ENCODE measurements around the gene OR1A2.
"Not testable (repeated sequence)": the region's sequence is repeated elsewhere in the genome, so short reads cannot be mapped to it uniquely, and the experiment has no call there.

Gene OR1A2

DNA sequence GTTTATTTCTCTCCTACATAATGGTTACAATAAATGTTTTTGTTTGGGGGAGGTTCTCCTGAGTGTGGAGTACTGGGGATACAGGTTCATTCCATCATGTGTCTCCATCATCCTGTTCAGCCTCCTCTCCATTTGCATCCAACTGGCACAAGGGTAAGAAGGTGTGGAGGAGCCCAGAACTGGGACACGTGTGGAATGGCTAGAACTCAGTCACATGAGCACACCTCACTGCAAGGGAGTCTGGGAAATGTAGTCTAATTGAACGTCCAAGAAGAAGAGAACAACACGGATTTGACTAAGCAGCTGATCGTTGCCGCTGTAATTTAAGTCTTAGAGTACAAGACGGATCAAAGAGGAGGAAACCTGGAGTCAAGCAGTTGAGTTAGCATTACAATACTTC, 16.3 kb downstream of the OR1A2 start:
- TF ChIP-seq, protein P1, sequence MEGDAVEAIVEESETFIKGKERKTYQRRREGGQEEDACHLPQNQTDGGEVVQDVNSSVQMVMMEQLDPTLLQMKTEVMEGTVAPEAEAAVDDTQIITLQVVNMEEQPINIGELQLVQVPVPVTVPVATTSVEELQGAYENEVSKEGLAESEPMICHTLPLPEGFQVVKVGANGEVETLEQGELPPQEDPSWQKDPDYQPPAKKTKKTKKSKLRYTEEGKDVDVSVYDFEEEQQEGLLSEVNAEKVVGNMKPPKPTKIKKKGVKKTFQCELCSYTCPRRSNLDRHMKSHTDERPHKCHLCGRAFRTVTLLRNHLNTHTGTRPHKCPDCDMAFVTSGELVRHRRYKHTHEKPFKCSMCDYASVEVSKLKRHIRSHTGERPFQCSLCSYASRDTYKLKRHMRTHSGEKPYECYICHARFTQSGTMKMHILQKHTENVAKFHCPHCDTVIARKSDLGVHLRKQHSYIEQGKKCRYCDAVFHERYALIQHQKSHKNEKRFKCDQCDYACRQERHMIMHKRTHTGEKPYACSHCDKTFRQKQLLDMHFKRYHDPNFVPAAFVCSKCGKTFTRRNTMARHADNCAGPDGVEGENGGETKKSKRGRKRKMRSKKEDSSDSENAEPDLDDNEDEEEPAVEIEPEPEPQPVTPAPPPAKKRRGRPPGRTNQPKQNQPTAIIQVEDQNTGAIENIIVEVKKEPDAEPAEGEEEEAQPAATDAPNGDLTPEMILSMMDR (IDR thresholded peaks at IDR 0.05; ENCODE audit: extremely low read depth, insufficient read depth, missing control alignments), result no peak
- DNase-seq (ENCODE audit: low spot score), result no peak
- in situ Hi-C loops (cut with MboI; ENCODE audit: low pct_unique_long_range_greater_than_20kb, low sequenced_read_pairs, unreplicated experiment), result no loop called here

DNA sequence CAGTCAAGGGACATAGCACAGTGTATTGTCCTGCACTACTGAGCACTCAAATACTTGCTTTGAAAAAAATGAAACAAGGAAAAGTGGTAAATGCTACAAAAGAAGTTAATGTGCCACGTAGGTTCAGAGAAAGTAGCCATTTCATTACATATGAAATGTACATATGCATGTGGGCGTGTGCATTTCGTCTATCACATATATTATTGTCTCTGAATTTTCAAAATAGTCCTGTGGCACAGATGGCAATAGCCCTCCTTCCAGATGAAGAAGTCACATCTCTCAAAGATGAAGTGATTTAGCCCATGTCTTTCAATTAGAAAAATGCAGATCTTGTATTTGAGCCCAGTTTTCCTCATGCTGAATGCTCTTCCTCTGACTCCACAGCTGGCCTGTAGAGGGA, 22.7 kb downstream of the OR1A2 start:
- in situ Hi-C loops (cut with MboI; ENCODE audit: low pct_unique_long_range_greater_than_20kb, low sequenced_read_pairs, unreplicated experiment); DNase-seq (ENCODE audit: low spot score): not testable (repeated sequence)

DNA sequence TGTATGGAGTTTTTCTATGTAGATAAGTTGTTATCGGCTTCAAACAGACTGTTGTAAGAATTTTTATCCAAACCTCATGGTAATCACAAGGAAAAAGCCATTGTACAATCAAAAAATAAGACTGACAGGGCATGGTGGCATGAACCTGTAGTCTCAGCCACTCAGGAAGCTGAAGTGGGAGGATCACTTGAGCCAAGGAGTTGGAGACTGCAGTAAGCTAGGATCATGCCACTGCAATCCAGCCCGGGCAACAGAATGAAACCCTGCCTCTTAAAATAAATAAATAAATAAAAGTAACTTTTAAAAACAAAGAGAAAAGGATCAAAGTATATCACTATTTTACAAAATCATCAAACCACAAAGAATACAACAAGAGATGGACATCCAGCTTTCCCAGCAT, 24.5 kb downstream of the OR1A2 start:
- TF ChIP-seq, protein P1 (IDR thresholded peaks at IDR 0.05; ENCODE audit: extremely low read depth, insufficient read depth, missing control alignments), result no peak
- no peak for DNase-seq (ENCODE audit: low spot score)
- in situ Hi-C loops (cut with MboI; ENCODE audit: low pct_unique_long_range_greater_than_20kb, low sequenced_read_pairs, unreplicated experiment), result no loop called here

DNA sequence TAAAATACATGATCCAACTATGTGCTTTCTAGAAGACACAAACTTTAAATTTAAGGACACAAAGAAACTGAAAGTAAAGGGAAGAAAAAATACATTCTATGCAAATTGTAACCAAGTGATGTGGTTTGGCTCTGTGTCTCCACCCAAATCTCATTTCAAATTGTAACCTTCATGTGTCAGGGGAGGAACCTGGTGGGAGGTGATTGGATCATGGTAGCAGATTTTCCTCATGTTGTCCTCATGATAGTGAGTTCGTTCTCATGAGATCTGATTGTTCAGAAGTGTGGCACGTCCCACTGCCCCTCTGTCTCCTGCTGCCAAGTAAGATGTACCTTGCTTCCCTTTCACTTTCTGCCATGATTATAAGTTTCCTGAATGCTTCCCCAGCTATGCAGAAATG, 25.2 kb downstream of the OR1A2 start:
- in situ Hi-C loops (cut with MboI; ENCODE audit: low pct_unique_long_range_greater_than_20kb, low sequenced_read_pairs, unreplicated experiment), result no loop called here
- no peak for DNase-seq (ENCODE audit: low spot score)
- TF ChIP-seq, protein P1 (IDR thresholded peaks at IDR 0.05; ENCODE audit: extremely low read depth, insufficient read depth, missing control alignments), result no peak

DNA sequence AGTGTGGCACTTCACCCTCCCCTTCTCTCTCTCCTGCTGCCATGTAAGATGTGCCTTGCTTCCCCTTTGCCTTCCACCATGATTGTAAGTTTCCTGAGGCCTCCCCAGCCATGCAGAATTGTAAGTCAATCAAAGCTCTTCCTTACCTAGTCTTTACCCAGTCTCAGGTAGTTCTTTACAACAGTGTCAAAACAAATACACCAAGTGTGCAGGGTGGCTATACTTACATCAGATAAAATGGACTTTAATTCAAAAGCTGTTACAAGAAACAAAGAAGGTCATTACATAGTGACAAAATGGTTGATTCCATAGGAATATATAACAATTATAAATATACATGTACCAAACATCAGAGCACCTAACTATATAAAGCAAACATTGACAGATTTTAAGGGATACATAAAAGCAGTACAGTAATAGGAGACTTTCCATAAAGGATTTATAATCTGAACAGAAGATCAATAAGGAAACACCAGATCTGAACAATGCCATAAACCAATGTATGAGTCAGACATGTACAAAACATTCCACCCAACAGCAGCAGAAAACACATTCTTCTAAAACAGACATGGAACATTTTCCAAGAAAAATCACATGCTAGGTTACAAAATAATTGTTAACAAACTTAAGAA, 27.5 kb downstream of the OR1A2 start:
- DNase-seq (ENCODE audit: low spot score); in situ Hi-C loops (cut with MboI; ENCODE audit: low pct_unique_long_range_greater_than_20kb, low sequenced_read_pairs, unreplicated experiment): not testable (repeated sequence)

DNA sequence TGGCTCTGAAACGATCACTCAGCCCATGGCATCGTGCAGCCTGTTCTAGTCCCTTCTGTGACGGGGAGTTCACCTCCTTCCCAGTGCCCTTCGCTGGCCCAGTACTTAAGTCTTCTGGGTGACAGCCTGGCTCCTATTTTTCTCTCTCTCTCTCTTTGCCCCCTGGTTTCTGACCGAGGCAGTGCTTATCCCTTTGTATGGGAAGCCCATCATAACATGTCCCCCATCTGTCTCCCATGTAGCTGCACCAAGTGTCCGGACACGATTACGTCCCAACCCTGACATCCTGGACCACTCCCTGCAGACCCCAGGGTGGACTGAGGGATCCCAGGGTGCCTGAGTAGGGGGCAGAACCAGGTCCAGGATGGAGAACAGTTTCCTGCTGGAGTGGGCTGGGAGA, 35.0 kb downstream of the OR1A2 start:
- in situ Hi-C loops (cut with MboI; ENCODE audit: low pct_unique_long_range_greater_than_20kb, low sequenced_read_pairs, unreplicated experiment); DNase-seq (ENCODE audit: low spot score): not testable (repeated sequence)

DNA sequence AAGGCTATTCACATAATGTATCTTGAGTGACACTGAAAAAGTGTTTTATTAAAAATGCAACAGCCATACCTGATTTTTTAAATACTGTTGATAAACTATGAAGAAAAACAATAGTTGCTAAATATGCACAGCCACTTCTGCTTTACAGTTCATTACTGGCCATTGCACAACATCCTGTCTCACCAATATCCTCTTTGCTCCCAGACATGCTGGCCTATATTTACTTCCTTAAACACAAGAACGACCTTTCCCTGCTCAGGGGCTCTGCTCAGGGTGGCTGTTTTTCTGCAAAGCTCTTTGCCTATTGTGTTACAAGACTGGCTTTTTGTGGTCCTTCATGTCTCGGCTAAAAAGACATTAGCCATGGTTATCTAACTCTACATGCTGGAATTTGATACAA, 41.4 kb downstream of the OR1A2 start:
- in situ Hi-C loops (cut with MboI; ENCODE audit: low pct_unique_long_range_greater_than_20kb, low sequenced_read_pairs, unreplicated experiment); DNase-seq (ENCODE audit: low spot score): not testable (repeated sequence)

DNA sequence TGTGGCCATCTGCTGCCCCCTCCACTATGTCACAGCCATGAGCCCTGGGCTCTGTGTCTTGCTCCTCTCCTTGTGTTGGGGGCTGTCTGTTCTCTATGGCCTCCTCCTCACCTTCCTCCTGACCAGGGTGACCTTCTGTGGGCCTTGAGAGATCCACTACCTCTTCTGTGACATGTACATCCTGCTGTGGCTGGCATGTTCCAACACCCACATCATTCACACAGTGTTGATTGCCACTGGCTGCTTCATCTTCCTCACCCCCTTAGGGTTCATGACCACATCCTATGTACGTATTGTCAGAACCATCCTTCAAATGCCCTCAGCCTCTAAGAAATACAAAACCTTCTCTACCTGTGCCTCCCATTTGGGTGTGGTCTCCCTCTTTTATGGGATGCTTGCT, 43.7 kb downstream of the OR1A2 start:
- in situ Hi-C loops (cut with MboI; ENCODE audit: low pct_unique_long_range_greater_than_20kb, low sequenced_read_pairs, unreplicated experiment); DNase-seq (ENCODE audit: low spot score): not testable (repeated sequence)

DNA sequence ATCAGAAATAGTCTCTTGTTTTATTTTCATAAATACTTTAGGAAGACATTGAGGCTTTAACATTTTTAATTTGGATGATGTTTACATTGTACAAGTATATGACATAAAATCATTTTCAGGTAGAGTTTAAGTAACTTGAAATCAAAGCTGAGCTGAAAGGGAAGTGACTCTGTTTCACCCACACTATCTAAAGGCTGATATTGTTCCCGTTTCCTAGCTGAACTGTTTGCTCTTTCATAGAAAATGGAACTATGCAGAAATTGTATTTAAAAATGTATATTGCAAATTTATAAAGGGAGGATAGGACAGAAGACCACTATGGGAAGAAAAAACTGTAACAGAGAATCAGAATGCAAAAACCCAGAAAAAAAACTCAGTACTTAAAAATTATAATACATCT, 47.5 kb downstream of the OR1A2 start:
- in situ Hi-C loops (cut with MboI; ENCODE audit: low pct_unique_long_range_greater_than_20kb, low sequenced_read_pairs, unreplicated experiment); DNase-seq (ENCODE audit: low spot score): not testable (repeated sequence)

All from GM13977 (cell line).